Measurements from ENCODE around the gene MLXIPL. TPM values are rescaled to one million over a fixed set of nuclear protein-coding genes. Genes with fewer than 3 reads are reported as not detected.
"Not testable (repeated sequence)": the region's sequence is repeated elsewhere in the genome, so short reads cannot be mapped to it uniquely, and the experiment has no call there.

The MLXIPL gene
- total RNA-seq, 2 experiments from 2014 or later = not detected

DNA sequence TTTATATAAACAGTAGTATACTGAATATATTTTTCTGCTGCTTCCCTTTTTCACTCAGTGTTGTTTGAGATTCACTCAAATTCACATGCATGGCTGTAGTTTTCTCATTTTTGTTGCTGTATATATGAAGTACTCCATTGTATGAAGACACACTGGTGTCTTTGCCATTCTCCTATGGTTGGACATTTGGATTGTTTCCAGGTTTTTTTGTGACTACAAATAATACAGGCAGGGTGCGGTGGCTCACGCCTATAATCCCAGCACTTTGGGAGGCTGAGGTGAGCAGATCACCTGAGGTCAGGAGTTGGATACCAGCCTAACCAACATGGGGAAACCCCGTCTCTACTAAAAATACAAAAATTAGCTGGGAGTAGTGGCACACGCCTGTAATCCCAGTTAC is 36.3 kb upstream of the MLXIPL start:
- intact Hi-C loops (cut with DNase I, micrococcal nuclease); DNase-seq; H3K36me3 Mint-ChIP-seq (ENCODE audit: low read depth); ATAC-seq; H3K27ac Mint-ChIP-seq; H3K4me1 Mint-ChIP-seq; H3K9me3 Mint-ChIP-seq (ENCODE audit: low read depth); POLR2A ChIA-PET; H3K4me3 Mint-ChIP-seq: not testable (repeated sequence)
- peaks cover 27% of the 10 kb centered on the region for H3K27me3 Mint-ChIP-seq
- CTCF ChIA-PET = interaction anchor here (1.1 kb wide), 1 partner anchor 54 kb away, joined by 3 read pairs; no protein-coding TSS in a partner anchor

DNA sequence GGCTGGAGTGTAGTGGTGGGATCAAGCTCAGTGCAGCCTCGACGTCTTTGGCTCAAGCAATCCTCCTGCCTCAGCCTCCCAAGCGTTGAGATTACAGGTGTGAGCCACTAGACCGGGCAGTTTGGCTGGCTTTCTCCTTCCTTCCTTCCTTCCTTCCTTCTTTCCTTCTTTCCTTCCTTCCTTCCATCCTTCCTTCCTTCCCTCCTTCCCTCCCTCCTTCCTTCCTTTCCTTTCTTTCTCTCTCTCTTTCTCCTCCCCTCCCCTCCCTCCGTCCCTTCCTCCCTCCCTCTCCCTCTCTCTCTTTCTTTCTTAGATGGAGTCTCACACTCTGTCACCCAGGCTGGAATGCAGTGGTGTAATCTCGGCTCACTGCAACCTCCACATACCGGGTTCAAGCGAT is 35.7 kb upstream of the MLXIPL start:
- ATAC-seq (no peak), DNase-seq (no peak)
- no peak overlapping the region for H3K27ac Mint-ChIP-seq
- POLR2A ChIA-PET = no interaction called here
- H3K27me3 Mint-ChIP-seq = peaks cover 28% of the 10 kb centered on the region
- H3K4me1 Mint-ChIP-seq = no peaks in the 10 kb centered on the region
- intact Hi-C loops (cut with DNase I, micrococcal nuclease) = no loop called here
- H3K9me3 Mint-ChIP-seq (ENCODE audit: low read depth) = peaks cover 5% of the 10 kb centered on the region
- H3K36me3 Mint-ChIP-seq (ENCODE audit: low read depth) = no peaks in the 10 kb centered on the region
- CTCF ChIA-PET = interaction anchor here (0.6 kb wide), 1 partner anchor 225 kb away, joined by 3 read pairs; no protein-coding TSS in a partner anchor
- H3K4me3 Mint-ChIP-seq = no peak overlapping the region

DNA sequence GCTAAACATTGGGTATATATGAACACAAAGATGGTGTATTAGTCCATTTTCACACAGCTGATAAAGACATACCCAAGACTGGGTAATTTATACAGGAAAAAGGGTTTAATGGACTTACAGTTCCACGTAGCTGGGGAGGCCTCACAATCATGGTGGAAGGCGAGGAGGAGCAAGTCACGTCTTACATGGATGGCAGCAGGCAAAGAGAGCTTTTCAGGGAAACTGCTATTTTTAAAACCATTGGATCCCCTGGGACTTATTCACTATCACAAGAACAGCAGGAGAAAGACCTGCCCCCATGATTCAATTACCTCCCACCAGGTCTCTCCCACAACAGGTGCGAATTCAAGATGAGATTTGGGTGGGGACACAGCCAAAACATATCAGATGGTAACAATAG is 31.0 kb upstream of the MLXIPL start:
- H3K27ac Mint-ChIP-seq; ATAC-seq; DNase-seq; H3K36me3 Mint-ChIP-seq (ENCODE audit: low read depth); H3K4me3 Mint-ChIP-seq; CTCF ChIA-PET; POLR2A ChIA-PET; H3K4me1 Mint-ChIP-seq; H3K9me3 Mint-ChIP-seq (ENCODE audit: low read depth); intact Hi-C loops (cut with DNase I, micrococcal nuclease): not testable (repeated sequence)
- H3K27me3 Mint-ChIP-seq = peaks cover 31% of the 10 kb centered on the region

DNA sequence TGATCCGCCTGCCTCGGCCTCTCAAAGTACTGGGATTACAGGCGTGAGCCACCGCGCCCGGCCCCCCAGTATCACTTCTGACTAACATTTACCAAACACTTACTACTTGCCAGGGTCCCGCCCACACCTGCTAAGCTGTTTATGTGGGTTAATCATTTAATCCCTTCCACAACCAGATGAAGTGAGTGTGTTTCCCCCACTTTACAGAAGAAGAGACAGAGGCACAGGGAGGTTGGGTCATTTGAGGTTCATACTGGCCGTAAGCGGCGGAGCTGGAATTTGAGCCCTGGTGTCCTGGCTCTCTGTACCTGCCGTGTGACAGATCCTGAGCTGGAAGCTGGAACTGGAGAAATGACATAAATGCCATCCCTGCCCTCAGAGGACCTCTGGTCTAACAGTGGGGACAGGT is 28.2 kb upstream of the MLXIPL start:
- ChIA-PET CTCF (interaction anchor here (0.6 to 1.0 kb wide), 3 partner anchors 23 to 222 kb away, joined by 3 read pairs; no protein-coding TSS in a partner anchor), POLR2A (no interaction called here)
- Mint-ChIP-seq H3K27ac (no peak overlapping the region), H3K9me3 (ENCODE audit: low read depth) (no peaks in the 10 kb centered on the region), H3K27me3 (peaks cover 43% of the 10 kb centered on the region), H3K4me3 (no peak overlapping the region), H3K36me3 (ENCODE audit: low read depth) (no peaks in the 10 kb centered on the region), H3K4me1 (peaks cover 7% of the 10 kb centered on the region)
- no peak for DNase-seq
- intact Hi-C loops (cut with DNase I, micrococcal nuclease) = no loop called here
- ATAC-seq = no peak

DNA sequence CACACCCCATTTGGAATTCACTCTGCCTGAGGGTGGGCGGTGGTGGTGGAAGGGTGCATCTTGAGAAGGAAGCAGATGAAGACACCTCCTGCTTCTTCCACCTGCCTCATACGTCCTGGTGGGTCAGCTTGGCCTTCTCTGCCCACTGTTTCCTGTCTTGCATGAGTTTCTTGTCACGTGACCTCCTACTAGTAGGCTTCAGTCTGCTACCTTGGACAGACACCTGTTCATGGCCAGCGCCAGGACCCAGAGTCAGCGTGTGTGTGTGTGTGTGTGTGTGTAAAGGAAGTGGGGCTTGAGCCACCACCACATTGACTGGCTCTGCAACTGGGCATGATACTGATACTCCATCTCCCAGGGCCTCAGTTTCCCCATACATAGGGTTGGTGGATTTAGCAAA is 26.2 kb upstream of the MLXIPL start:
- no peak overlapping the region for H3K27ac Mint-ChIP-seq

DNA sequence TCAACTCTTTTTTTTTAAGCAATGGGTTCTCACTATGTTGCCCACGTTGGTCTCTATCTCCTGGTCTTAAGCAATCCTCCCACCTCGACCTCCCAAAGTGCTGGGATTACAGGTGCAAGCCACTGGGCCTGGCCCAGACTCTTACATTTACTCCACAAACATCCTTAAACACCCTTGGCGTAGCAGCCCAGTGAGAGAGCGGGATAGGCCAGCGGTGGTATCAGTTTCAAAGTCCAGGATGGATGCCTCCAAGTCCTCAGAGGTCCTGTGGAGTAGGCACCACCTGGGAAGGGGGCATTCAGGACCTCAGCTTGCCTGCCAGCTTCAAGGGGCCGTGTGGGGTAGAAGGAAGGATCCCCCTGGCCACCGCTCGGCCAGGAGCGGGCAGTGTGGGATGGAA is 25.3 kb upstream of the MLXIPL start:
- H3K4me1 Mint-ChIP-seq = peaks cover 7% of the 10 kb centered on the region
- H3K4me3 Mint-ChIP-seq = no peak overlapping the region
- DNase-seq (no peak), ATAC-seq (no peak)
- H3K9me3 Mint-ChIP-seq (ENCODE audit: low read depth) = no peaks in the 10 kb centered on the region
- H3K27me3 Mint-ChIP-seq = peaks cover 50% of the 10 kb centered on the region
- no peaks in the 10 kb centered on the region for H3K36me3 Mint-ChIP-seq (ENCODE audit: low read depth)
- ChIA-PET POLR2A (no interaction called here), CTCF (interaction anchor here (0.5 kb wide), 1 partner anchor 486 kb away, joined by 3 read pairs; no protein-coding TSS in a partner anchor)
- H3K27ac Mint-ChIP-seq = no peak overlapping the region
- intact Hi-C loops (cut with DNase I, micrococcal nuclease) = loop anchor here in 1 of 2 experiments (5.0 kb wide), 1 partner anchor 78 kb away; no protein-coding TSS in a partner anchor

More for the DNA sequence above, 26.2 kb upstream of the MLXIPL start:
- DNase-seq = no peak
- intact Hi-C loops (cut with DNase I, micrococcal nuclease) = no loop called here
- no peak for ATAC-seq
- POLR2A ChIA-PET = no interaction called here
- no peaks in the 10 kb centered on the region for H3K36me3 Mint-ChIP-seq (ENCODE audit: low read depth)
- H3K4me3 Mint-ChIP-seq = no peak overlapping the region
- CTCF ChIA-PET = no interaction called here
- H3K9me3 Mint-ChIP-seq (ENCODE audit: low read depth) = no peaks in the 10 kb centered on the region
- peaks cover 7% of the 10 kb centered on the region for H3K4me1 Mint-ChIP-seq
- peaks cover 54% of the 10 kb centered on the region for H3K27me3 Mint-ChIP-seq

DNA sequence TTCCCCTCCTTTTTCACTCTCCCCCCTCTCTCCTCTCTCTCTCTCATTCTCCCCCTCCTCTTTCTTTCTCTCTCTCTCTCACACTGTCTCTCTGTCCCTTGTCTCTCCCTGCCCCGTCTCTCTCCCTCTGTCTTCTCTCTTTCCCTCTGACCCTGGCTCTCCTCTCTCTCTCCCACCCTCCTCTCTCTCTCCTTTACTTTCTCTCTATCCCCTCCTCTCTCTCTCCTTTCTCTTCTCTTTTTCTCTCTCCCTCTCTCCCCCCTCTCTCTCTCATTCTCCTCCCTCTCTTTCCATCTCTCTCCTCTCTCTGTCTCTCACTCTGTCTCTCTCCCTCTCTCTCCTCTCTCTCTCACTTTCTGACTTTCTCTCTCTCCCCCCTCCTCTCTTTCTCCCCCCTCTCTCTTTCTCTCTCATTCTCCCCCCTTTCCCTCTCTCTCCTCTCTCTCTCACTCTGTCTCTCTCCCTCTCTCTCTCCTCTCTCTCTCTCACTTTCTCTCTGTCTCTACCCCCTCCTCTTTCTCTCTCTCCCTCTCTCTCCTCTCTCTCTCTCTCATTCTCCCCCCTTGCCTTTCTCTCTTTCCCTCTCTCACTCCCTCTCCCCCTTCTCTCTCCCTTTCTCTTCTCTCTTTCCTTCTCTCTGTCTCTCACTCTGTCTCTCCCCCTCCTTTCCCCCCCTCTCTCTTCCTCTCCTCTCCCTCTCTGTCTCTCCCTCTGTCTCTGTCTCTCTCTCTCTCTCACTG is 24.4 kb upstream of the MLXIPL start:
- CTCF ChIA-PET = no interaction called here
- DNase-seq (no peak), ATAC-seq (no peak)
- Mint-ChIP-seq H3K27me3 (peaks cover 50% of the 10 kb centered on the region), H3K4me1 (peaks cover 7% of the 10 kb centered on the region), H3K4me3 (peak overlapping the region; percentile 40), H3K9me3 (ENCODE audit: low read depth) (no peaks in the 10 kb centered on the region), H3K27ac (no peak overlapping the region), H3K36me3 (ENCODE audit: low read depth) (no peaks in the 10 kb centered on the region)
- POLR2A ChIA-PET = no interaction called here
- intact Hi-C loops (cut with DNase I, micrococcal nuclease) = loop anchor here in 1 of 2 experiments (5.0 kb wide), 1 partner anchor 79 kb away; no protein-coding TSS in a partner anchor

DNA sequence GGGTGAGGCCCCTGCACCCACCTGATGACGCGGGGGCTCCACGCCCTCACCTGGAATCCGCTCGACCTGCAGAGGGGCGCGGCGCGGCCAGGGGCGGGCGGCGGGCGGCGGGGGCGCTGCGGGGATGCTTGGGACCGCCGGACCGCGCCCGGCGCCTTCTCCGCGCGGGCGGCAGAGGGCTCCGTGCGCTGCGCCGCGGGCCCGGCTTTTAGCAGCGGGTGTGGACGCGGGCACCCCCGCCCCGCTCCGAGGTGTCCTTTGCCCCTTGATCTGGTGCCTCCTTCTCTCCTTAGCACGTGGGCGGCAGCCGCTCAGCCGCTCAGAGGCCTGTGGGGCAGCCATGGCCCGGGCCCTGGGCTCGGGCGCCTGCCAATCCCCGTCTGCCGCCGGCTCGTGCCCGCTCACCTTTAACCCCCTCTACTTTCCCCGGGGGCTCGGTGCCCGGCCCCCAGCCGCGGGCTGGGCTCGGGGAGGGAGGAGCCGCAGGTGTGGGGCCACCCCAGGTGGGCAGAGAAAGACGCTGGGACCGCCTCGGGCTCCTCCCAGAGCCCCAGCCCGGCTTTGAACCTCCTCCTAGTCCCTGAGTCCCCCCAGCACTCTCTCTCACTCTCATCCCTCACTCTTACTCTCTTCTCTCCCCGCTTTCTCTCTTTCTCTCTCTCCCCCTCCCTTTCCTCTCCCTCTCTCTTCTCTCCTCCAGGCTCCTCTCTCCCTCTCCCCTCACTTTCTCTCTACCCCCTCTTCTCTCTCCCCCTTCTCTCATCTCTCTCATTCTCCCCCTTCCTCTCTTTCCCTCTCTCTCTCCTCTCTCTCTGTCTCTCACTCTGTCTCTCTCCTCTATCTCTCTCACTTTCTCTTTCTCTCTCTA is 23.6 kb upstream of the MLXIPL start:
- ATAC-seq = peak; percentile 79
- H3K27ac Mint-ChIP-seq = no peak overlapping the region
- H3K36me3 Mint-ChIP-seq (ENCODE audit: low read depth) = no peaks in the 10 kb centered on the region
- H3K27me3 Mint-ChIP-seq = peaks cover 50% of the 10 kb centered on the region
- ChIA-PET POLR2A (no interaction called here), CTCF (no interaction called here)
- DNase-seq = peak; percentile 62
- peaks cover 7% of the 10 kb centered on the region for H3K4me1 Mint-ChIP-seq
- H3K9me3 Mint-ChIP-seq (ENCODE audit: low read depth) = no peaks in the 10 kb centered on the region
- intact Hi-C loops (cut with DNase I, micrococcal nuclease) = loop anchor here in 1 of 2 experiments (5.0 kb wide), 1 partner anchor 79 kb away; no protein-coding TSS in a partner anchor
- H3K4me3 Mint-ChIP-seq = peak overlapping the region; percentile 40

DNA sequence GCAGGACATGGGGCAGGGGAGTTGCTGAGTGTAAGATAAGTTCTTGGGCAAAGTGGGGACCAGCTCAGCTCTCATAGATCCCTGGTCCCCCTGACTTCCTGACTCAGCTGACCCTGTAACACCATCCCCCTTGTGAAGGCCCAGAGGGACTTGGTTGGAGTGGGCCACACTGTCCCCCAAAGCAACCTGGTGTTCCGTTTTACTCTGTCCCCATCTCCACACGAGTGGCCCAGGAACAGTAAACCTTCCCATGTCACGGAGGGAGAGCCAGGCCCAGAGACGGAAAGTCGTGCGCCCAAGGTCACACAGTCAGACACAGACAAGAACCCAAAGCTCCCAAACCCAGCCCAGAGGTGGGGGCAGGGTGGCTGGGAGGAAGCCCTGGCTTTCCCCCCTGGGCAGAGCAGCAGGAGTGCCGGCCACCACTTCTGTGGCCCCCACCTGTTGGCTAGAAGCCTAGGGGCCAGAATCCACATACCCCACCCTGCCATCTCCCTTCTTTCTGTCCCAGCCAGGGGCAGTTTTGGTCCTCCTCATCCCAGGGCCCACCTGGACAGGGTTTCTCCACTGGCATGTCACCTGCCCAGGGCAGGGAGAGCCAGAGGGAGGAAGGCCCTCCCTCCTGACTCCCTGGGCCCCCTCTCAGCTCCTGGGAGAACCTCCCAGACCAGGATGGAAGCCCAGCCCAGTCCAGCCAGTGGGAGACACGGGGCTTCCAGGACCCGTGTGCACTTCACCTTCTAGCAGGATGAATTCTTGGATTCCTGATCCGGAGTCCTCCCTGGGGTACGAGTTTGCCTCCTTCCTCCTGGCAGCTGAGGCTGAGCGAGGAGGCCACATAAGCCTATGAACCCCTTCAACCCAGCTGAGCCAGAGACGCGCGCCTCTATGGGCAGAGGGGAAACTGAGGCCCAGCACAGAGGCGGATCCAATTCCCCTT is 22.7 kb upstream of the MLXIPL start:
- Mint-ChIP-seq H3K4me1 (peaks cover 7% of the 10 kb centered on the region), H3K9me3 (ENCODE audit: low read depth) (no peaks in the 10 kb centered on the region), H3K4me3 (no peak overlapping the region), H3K36me3 (ENCODE audit: low read depth) (no peaks in the 10 kb centered on the region), H3K27ac (no peak overlapping the region), H3K27me3 (peaks cover 46% of the 10 kb centered on the region)
- DNase-seq (no peak), ATAC-seq (no peak)
- POLR2A ChIA-PET = no interaction called here
- CTCF ChIA-PET = interaction anchor here (1.0 kb wide), 1 partner anchor 9 kb away, joined by 4 read pairs; no protein-coding TSS in a partner anchor
- intact Hi-C loops (cut with DNase I, micrococcal nuclease) = loop anchor here in 1 of 2 experiments (5.0 kb wide), 1 partner anchor 80 kb away; no protein-coding TSS in a partner anchor

DNA sequence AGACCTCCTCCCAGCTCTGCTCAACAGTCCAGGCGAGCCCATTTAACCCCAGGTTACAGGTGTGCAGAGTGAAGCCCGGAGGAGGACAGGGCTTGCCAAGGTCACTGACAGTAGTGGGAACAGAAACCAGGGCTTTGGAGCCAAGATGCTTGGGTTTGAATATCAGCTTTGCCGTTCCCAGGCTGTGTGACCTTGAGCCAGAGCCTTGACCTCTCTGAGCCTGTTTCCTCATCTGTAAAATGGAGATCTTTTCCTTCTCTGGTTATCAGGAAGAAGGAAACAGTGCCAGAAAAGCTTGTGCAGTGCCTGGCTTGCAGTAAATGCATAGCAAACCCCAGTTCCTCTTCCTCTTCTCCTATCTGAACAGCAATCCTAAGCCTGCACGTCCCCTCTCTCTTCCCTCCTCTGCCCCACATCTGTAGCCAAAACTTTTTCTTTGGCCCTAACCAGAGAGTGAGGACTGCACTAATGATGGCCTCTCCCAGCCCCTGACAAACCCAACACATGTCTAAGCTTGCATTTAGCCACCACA is 21.4 kb upstream of the MLXIPL start:
- ChIA-PET CTCF (interaction anchor here (0.6 to 0.7 kb wide), 2 partner anchors 39 to 607 kb away, joined by 3 read pairs; no protein-coding TSS in a partner anchor), POLR2A (no interaction called here)
- Mint-ChIP-seq H3K36me3 (ENCODE audit: low read depth) (no peaks in the 10 kb centered on the region), H3K27ac (no peak overlapping the region), H3K4me1 (peaks cover 7% of the 10 kb centered on the region), H3K9me3 (ENCODE audit: low read depth) (peaks cover 3% of the 10 kb centered on the region), H3K27me3 (peaks cover 40% of the 10 kb centered on the region), H3K4me3 (no peak overlapping the region)
- ATAC-seq (no peak), DNase-seq (no peak)
- intact Hi-C loops (cut with DNase I, micrococcal nuclease) = loop anchor here in 1 of 2 experiments (5.0 kb wide), 1 partner anchor 82 kb away; no protein-coding TSS in a partner anchor

Data from activated CD4-positive, alpha-beta T cell treated with anti-CD3 and anti-CD28 coated beads for 36 hours (primary cell).